AG09319 (cell line): Measurements from ENCODE around the gene NUDCD2.

Experiments
- DNase-seq: peaks from one replicate; pipeline ENCODE4 v3.0.0-alpha.2; 2010; ENCODE audit warnings: low read depth; ENCODE audit errors: extremely low read depth
- TF ChIP-seq, protein P1 (sequence below): IDR thresholded peaks from 2 replicates; pipeline ENCODE4 v1.5.1; 2011; ENCODE audit warnings: low read depth, mild to moderate bottlenecking, inconsistent platforms, low read length, moderate library complexity

Gene NUDCD2, protein sequence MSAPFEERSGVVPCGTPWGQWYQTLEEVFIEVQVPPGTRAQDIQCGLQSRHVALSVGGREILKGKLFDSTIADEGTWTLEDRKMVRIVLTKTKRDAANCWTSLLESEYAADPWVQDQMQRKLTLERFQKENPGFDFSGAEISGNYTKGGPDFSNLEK

DNA sequence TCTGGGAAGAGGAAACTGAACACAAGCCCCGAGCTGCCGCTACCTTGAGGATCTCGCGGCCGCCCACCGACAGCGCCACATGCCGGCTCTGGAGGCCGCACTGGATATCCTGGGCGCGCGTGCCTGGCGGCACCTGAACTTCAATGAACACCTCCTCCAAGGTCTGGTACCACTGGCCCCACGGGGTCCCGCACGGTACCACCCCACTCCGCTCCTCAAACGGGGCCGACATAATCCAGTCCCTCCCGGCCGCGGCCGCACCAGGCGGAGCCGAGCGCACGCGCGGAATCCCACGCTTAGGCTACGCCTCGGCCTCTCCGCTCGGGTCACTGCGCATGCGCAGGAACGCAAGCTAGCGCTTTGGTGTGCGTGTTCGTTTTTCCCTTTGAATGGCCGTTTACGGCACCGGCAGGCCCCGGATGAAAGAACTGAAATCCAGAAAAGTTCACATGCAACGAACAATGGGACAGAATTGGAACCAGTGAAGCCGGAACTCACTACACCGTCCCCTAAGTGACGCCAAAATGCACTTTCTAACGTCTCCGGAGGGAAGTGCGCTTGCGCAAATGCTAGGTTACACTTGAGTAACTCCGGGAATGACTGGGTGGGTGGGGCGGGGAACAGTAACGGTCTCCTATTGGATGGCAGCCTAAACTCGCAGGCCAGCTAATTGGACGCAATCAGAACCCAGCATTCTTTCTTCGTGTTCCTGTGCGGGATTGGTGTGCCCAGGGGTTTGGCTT, at the start of gene NUDCD2:
Gene NUDCD2 (minus strand): TSS at position 284 of the 743 bp plus-strand sequence. CDS start 52 bp downstream, at position 232.
- TF ChIP-seq, protein P1, sequence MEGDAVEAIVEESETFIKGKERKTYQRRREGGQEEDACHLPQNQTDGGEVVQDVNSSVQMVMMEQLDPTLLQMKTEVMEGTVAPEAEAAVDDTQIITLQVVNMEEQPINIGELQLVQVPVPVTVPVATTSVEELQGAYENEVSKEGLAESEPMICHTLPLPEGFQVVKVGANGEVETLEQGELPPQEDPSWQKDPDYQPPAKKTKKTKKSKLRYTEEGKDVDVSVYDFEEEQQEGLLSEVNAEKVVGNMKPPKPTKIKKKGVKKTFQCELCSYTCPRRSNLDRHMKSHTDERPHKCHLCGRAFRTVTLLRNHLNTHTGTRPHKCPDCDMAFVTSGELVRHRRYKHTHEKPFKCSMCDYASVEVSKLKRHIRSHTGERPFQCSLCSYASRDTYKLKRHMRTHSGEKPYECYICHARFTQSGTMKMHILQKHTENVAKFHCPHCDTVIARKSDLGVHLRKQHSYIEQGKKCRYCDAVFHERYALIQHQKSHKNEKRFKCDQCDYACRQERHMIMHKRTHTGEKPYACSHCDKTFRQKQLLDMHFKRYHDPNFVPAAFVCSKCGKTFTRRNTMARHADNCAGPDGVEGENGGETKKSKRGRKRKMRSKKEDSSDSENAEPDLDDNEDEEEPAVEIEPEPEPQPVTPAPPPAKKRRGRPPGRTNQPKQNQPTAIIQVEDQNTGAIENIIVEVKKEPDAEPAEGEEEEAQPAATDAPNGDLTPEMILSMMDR: peak; percentile 22
- DNase-seq: peak; percentile 97

DNA sequence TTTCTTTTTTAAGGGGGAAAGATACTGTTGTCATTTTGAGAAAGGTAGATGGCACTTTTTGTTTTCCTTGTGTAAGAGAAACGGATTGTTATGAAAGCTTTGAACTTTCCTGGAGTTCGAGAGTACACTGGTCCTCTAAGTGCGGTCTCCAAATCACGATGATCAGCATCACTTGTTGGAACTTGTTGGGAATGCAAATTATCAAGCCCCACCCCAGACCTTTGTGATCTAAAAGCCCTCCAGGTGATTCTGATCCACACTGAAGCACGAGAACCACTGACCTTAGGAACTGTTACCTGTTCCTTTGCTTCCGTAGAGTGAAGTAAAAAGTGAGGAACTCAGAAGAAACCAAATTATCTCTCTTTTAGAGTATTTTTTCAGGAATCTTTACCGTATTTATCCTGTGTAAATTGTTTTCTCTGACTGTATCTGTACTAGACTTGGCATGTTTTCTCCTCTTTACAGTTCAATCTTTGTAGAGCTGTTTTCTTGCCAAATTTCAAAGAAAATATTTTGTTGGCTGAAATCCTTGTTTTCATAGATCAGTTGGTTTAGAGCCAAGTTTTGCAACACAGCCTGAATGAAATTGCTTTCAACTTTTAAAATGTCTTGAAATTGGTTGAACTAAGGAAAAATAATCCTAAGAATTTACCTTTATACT, 49.5 kb upstream of the NUDCD2 start:
- TF ChIP-seq, protein P1: no peak
- DNase-seq: no peak

DNA sequence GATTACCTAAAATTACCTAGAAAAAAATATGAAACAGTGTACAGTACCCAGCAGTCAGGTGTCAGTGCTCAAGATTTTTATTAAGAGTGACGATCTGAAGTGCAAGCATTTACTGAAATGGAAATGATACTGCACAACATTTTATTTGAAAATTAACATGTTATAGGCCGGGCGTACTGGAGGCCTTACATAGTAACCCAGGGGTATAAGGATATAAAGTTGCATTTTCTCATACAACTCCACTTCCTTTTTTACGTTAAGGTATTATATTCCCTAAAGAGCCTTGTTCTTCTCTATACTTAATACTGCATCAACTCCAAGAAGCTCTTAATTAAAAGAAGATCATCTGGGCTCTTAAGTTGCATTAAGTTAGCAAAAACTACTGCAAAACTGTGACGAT, 48.9 kb upstream of the NUDCD2 start:
- no peak for DNase-seq
- TF ChIP-seq, protein P1: no peak

DNA sequence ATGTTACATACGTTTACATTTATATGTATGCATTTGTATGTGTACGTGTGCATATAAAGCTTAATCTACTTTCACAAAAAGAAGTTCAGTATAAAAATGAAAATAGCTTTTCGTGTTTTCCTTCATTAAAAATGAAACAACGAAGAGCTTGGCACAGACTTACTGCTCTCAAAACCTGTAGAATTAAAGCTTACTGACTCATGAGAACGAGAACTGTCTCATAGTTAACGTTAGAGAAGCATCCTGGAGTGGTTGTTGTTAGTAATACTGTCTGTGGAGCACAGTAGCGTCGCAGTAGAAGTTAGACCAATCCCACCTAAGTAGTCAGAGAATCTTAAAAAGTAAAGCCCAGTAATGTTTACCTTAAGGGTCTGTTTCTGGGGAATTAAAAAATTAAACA, 46.8 kb upstream of the NUDCD2 start:
- TF ChIP-seq, protein P1: no peak
- no peak for DNase-seq

DNA sequence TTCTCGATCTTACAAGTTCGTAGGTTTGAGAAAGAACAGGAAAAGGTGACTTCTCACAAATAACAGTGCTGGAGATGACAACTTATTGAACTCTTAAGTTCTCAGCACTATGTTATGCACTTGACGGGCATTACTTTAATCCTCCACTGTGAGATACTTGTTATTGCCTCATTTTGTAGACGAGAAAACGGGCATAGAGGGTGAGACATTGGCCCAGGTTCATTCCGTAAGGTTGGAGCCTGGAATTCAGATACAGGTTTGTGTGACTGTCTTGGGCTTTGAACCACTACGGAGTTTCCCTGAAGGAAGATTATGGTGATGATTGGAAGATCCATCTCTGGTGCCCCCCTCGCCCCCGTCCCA, 46.2 kb upstream of the NUDCD2 start:
- TF ChIP-seq, protein P1: no peak
- DNase-seq: no peak

DNA sequence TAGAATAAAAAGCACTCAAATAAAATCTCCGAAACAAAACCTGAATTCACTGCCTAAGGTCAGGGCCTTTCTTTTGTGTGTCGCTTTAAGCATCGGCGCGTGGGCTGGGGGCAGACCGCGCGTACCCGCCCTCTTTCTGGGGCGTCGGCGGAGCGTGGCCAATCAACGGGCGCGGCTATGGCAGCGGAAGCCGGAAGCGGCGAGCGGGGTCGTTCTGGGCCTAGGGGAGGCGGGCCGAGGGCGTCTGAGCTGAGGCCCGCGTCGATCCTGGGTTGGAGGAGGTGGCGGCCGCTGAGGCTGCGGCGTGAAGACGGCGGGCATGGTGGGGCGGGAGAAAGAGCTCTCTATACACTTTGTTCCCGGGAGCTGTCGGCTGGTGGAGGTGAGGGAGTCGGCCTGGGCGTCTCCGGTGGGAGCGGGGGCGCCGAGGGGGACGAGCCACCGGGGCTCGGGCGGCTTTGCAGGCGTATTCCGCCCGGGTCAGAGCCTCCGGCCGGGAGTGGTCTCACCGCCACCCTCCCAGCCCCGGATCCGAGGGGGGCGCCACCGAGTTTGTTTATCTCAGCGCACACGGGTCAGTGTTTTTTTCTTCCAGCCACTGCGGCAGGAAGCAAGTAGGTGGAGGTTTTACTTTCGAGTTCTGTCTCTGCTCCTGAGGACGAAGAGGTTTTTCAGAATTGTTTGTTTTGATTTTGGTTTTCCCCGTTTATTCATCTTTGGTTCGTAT, 45.6 kb upstream of the NUDCD2 start, which contains the start of gene MAT2B:
Gene MAT2B (plus strand): TSS at position 252 of the 727 bp plus-strand sequence. CDS start 68 bp downstream, at position 320.
- DNase-seq: peak; percentile 76
- TF ChIP-seq, protein P1: peak; percentile 45
